ENCODE data around the gene MT1E.
"Not testable (repeated sequence)": the region's sequence is repeated elsewhere in the genome, so short reads cannot be mapped to it uniquely, and the experiment has no call there.

DNA sequence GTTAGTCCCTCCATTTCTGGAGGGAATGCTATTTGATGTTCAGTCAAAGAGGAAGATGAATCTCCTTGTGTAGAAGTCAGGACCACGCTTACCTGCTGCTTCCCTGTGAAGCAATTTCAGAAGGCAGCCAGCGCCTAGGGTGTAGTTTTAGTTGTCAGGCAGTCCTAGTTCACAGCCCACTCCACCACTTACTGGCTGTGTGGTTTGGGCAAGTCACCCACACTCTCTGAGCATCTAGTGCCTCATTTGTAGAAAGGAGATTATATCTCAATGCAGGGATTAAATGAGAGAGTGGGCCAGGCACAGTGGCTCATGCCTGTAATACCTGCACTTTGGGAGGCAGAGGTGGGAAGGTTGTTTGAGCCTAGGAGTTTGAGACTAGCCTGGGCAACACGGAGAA, 46.6 kb downstream of the MT1E start:
- TF ChIP-seq, protein P1, sequence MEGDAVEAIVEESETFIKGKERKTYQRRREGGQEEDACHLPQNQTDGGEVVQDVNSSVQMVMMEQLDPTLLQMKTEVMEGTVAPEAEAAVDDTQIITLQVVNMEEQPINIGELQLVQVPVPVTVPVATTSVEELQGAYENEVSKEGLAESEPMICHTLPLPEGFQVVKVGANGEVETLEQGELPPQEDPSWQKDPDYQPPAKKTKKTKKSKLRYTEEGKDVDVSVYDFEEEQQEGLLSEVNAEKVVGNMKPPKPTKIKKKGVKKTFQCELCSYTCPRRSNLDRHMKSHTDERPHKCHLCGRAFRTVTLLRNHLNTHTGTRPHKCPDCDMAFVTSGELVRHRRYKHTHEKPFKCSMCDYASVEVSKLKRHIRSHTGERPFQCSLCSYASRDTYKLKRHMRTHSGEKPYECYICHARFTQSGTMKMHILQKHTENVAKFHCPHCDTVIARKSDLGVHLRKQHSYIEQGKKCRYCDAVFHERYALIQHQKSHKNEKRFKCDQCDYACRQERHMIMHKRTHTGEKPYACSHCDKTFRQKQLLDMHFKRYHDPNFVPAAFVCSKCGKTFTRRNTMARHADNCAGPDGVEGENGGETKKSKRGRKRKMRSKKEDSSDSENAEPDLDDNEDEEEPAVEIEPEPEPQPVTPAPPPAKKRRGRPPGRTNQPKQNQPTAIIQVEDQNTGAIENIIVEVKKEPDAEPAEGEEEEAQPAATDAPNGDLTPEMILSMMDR (IDR thresholded peaks at IDR 0.05), result not testable (repeated sequence)
- TF ChIP-seq POLR2A (IDR thresholded peaks at IDR 0.05), result not testable (repeated sequence)

Data from adrenal gland (tissue), 5 donors.